ENCODE measurements around the gene RIPK4. TPM values are rescaled to one million over a fixed set of nuclear protein-coding genes. Genes with fewer than 3 reads are reported as not detected.

RIPK4 gene
- total RNA-seq, 1 donor: 0.31 TPM

DNA sequence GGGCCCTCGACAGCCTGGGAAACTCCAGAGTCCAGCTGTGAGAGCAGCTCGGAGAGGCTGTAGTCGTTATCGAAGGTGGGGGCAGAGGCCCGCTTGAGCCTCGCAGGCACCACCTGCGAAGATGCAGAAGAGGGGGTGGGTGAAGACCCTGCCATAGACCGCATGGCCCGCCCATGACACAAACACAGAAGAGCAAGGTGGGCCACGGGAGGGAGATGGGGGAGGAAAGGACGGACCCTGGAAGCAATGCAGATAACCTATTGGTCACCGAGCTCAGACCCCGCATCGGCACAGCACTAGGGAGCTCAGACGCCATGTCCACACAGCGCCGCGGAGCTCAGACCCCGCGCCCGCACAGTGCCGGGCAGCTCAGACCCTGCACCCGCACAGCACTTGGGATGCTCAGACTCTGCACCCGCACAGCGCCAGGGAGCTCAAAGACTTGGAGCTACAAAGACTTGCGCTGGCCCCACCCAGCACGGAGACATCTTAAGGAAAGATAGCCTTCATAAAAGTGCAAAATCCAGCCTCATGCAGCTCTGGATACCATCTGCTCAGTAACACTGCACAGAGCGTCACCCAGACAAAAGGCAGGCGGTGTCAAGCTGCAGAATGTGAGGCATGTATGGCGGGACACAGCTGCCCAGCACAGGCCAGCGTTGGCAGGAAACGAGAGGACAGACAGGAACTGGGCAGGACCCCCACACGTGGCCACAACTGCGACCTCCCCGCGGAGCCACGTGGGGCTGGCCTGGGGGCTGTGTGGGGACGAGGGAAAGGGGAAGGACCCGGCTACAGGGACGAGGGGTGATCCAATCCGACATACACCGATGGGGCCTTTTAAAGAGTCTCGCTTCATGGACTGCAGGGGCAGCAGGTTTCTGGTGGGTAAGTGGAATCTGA, 22.6 kb downstream of the RIPK4 start:
- Histone ChIP-seq H3K4me3 (ENCODE audit: low read length) (no peak overlapping the region), H3K9me3 (ENCODE audit: low read depth, low read length) (no peaks in the 10 kb centered on the region), H3K27me3 (ENCODE audit: insufficient read depth, low read length) (no peaks in the 10 kb centered on the region), H3K4me1 (ENCODE audit: insufficient read depth, low read length) (no peaks in the 10 kb centered on the region)

DNA sequence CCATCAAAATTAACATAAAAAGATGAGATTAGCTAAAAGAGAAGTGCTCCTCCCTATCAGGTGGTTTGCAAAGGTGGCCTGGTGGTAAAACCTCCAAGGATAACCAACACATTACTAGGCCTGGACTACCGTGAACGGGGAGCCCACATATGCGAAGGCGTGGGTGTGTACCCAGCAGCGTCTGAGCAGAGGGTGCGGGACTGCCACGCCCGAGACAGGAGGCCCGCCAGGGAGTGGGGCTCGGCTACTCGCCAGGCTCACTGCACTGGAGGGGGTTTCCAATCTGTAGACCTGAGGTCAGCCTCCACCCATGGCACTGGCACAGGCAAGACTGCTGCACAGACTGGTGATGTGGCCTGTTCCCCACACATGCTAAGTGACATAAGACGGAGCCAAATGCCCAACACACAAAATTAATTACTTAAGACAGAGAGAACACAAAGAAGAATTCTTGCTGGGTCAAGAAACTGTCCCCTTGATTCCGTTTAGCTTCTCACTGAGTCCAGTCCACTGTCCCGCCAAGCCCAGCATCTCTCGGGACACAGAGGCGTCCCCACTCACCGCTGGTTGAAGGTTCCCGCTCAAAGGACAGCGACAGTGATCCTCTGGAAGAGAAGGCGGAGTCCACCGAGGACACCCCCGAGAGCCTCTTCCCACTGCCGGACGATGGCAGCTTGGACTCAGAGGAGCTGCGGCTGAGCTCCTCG, 23.4 kb downstream of the RIPK4 start:
- Histone ChIP-seq H3K4me3 (ENCODE audit: low read length) (no peak overlapping the region), H3K9me3 (ENCODE audit: low read depth, low read length) (no peaks in the 10 kb centered on the region), H3K27me3 (ENCODE audit: insufficient read depth, low read length) (no peaks in the 10 kb centered on the region), H3K4me1 (ENCODE audit: insufficient read depth, low read length) (no peaks in the 10 kb centered on the region)

DNA sequence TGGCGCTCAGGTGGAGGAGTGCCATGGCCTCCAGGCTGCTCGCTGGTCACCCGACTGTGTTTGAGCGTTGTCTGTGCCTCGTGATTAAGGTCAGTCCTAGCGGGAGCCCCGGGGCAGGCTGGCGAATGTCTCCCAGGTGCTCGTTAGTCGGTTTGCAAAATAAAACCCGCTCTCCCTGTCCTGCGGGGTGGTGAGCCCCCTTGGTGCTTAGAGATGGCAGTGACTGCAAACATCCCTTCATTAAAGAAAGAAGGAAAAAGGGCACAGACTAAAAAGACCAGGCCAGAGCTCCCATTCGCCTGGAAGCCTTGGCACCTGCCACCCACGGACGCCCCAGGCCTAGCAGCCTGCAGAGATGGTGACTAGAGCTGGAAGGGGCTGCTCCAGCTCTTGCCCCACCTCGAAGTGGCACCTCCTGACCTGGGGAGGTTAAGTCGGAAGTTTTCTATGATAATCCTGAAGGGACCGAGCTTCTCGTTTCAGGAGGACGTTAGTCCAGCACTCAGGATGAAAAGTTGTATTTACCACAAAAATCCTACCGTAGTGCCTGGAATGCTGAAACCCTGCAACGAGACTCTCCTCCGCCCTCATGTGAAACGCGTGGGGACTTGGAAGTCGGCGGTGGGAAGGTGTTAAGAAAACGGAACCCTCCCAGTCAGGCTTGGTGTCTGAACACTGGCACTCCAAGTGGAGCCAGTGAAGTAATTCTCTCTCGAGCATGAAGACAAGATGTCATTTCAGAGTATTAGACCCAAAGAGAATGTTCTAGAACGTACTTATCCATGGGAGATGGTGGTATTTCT, 24.6 kb downstream of the RIPK4 start:
- H3K4me1 ChIP-seq (ENCODE audit: insufficient read depth, low read length): no peaks in the 10 kb centered on the region
- no peaks in the 10 kb centered on the region for H3K27me3 ChIP-seq (ENCODE audit: insufficient read depth, low read length)
- H3K9me3 ChIP-seq (ENCODE audit: low read depth, low read length): no peaks in the 10 kb centered on the region
- no peak overlapping the region for H3K4me3 ChIP-seq (ENCODE audit: low read length)

DNA sequence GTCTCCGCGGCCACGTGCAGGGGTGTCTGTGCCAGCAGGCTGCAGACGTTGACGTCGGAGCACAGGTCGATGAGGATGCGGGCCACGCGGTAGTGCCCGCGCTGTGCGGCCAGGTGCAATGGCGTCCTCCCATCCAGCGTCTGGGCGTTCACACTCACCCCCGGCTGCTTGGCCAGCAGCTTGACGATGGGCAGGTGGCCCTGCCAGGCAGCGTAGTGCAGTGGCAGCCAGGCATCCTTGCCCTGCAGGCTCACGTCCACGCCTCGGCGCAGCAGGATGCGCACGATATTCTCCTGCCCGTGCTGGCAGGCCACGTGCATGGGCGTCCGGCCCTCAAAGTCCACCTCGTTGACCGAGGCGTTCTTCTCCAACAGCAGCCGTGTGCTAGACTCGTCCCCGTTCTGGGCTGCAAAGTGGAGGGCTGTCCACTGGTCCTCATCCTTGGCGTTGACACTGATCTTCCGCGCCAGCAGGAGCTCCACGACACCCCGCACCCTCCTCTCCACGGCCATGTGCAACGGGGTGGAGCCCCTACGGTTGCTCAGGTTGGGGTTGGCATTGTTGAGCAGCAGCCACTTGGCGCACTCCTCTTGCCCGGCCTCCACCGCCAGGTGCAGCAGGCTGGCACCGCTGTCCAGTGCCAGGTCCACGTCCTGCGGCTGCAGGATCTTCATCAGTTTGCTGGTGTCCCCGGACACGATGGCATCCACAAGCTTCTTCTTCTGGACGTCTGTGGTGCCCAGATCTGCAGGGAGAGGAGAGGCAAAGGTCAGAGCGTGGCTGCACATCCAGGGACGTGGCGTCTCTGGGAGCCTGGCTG, 25.4 kb downstream of the RIPK4 start:
- Histone ChIP-seq H3K9me3 (ENCODE audit: low read depth, low read length) (no peaks in the 10 kb centered on the region), H3K4me3 (ENCODE audit: low read length) (no peak overlapping the region), H3K27me3 (ENCODE audit: insufficient read depth, low read length) (no peaks in the 10 kb centered on the region), H3K4me1 (ENCODE audit: insufficient read depth, low read length) (no peaks in the 10 kb centered on the region)

DNA sequence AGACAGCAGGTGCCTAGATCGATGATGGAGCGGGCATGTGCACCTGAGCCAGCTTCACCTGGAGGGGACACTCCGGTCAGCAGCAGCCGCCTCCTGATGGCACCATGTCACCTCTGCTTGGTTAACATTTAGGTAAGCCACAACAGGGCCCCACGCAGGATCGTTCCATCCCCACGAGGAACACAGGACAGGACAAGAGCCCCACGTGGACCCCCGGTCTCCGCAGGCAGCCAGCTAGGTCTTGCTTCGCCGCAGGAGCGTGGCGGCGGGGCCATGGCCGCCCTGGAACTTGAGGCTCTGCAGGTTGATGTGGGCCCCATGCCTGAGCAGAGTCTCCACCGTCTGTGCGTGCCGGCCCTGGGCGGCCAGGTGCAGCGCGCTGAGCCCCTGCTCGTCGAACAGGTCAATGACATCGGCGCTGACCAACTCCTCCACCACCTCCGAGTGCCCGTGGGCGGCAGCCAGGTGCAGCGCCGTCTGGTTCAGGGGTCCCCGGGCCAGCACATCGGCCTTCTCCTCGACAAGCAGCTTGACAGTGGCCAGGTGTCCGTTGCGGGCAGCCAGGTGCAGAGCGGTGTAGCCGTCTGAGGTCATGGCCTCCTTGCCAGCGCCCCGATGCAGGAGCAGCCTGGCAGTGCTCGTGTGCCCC, 26.1 kb downstream of the RIPK4 start:
- H3K9me3 ChIP-seq (ENCODE audit: low read depth, low read length): no peaks in the 10 kb centered on the region
- H3K4me1 ChIP-seq (ENCODE audit: insufficient read depth, low read length): no peaks in the 10 kb centered on the region
- H3K27me3 ChIP-seq (ENCODE audit: insufficient read depth, low read length): no peaks in the 10 kb centered on the region
- H3K4me3 ChIP-seq (ENCODE audit: low read length): no peak overlapping the region

DNA sequence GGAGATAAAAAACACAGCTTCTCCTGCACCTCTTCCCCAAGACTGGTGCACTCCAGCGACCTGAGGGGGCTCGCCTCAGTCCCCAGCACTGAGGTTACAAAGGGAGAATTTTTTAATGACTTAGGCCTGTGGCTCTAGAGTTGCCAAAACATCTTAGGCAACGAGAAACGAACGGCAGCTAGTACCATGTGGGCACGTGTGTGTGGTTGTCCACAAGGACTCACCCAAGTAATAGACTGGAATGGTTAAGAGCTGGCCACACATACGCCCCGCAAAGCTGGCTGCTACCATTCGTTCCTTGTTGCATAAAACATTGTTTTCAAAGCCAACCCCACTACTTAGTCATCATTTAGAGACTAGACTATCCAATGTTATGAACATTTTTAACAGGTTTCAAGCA, 26.9 kb downstream of the RIPK4 start:
- Histone ChIP-seq H3K4me1 (ENCODE audit: insufficient read depth, low read length) (no peaks in the 10 kb centered on the region), H3K9me3 (ENCODE audit: low read depth, low read length) (no peaks in the 10 kb centered on the region), H3K4me3 (ENCODE audit: low read length) (no peak overlapping the region)

DNA sequence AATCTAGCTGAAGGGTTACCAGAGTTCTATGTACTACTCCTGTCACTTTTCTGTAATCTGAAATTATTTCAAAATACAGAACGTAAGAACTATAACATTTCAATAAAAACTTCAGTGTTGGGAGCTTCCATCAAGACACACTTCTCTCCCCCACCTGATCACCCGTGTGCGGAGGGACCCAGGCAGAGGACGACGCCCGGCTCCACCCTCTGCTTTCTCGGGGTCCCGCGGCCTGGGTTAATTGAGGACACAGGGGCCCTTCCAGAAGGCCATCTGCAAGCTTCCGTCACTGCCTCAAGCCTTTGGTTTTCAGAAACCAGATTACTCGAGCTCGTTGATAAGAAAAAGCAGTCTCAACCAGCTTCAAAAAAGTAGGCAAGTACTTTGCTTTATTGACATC, 27.8 kb downstream of the RIPK4 start:
- H3K9me3 ChIP-seq (ENCODE audit: low read depth, low read length): no peaks in the 10 kb centered on the region
- H3K4me1 ChIP-seq (ENCODE audit: insufficient read depth, low read length): peaks cover 4% of the 10 kb centered on the region
- no peak overlapping the region for H3K4me3 ChIP-seq (ENCODE audit: low read length)
- no peaks in the 10 kb centered on the region for H3K27me3 ChIP-seq (ENCODE audit: insufficient read depth, low read length)

More for the DNA sequence above, 26.9 kb downstream of the RIPK4 start:
- H3K27me3 ChIP-seq (ENCODE audit: insufficient read depth, low read length): no peaks in the 10 kb centered on the region

DNA sequence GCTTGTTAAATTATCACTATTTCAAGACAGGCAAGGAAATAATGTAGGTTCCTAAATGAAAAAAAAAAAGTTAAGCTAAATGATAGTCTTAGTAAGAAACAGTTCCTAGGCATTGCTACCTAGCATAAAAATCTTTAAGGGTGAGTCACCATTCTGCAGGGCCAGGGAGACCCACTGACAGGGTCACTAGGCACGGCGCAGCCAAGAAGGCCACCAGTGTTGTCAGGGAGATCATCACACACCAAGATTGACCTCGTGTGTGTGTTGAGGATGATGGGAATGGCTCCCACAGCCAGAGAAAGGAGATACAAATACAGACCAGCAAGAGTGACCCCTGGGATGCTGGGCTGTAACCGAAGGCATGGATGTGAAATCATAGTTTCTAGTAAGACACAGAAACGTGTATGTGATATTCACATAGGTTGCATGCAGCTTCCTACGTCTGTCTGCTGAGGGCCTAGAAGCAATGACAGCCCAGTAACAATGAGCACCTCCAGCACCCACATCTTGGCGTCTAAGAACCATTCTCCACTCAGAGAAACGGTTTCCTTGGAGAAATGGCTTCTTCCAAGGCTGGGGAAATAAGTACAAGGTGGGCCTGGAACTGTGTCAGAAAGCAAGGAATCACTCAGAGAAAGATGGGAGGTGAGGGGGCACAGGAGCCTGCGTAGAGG, 29.1 kb downstream of the RIPK4 start:
- no peaks in the 10 kb centered on the region for H3K27me3 ChIP-seq (ENCODE audit: insufficient read depth, low read length)
- H3K9me3 ChIP-seq (ENCODE audit: low read depth, low read length): no peaks in the 10 kb centered on the region
- H3K4me3 ChIP-seq (ENCODE audit: low read length): no peak overlapping the region
- H3K4me1 ChIP-seq (ENCODE audit: insufficient read depth, low read length): peaks cover 4% of the 10 kb centered on the region

DNA sequence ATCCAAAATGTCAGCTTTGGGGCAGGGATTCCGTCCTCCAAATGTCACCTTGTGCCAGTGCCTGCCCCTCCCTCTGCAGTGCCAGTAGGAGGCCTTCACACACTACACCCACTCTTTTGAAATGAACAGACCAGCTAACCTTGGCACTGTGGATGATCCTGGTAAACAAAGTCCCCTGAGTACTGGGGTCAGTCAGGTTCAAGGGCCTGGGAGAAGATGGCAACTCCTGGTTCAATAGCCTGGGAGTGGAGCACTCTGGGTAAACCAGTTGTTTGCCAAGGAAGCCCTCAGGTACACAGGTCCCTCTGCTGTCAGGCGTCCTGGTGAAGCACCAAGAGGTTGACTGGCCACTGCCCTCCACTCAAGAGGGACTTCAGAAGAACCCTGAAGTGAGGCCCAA, 30.4 kb downstream of the RIPK4 start:
- no peak overlapping the region for H3K4me3 ChIP-seq (ENCODE audit: low read length)
- H3K27me3 ChIP-seq (ENCODE audit: insufficient read depth, low read length): no peaks in the 10 kb centered on the region
- H3K9me3 ChIP-seq (ENCODE audit: low read depth, low read length): peaks cover 4% of the 10 kb centered on the region

DNA sequence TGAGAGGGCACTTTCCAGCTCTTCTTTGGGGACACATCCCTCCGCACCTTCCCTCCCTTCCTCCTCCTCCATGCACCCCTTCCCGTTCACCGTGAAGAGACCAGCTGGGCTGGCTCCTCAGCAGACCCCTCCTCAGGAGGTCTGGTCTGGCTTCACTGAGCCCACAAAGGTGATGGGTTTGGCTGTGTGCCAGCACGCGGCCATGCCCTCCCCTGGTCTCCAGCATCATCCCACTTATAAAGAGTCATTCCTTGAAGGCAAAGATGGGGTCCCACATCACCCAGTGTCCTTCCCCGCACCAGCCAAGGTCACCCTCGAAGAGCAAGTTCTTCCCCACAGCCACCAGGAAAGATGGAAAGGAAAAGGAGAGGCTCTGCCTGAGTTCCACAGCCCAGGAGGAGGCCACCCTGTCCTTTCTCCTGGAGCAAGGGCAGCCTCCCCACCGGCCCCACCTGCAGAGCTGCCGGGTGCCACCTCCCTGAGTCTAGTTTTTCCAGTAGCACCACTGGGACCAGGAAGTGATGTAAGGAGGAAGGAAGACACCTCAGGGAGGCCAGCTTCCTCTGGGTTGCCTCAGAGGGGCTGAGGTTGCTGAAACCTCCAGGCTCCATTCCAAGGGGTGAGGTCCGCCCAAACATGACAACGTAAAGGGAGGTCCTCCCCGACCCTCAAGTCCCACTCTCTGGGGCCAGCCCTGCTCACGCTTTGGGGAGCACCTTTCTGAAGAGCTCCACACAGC, 32.7 kb downstream of the RIPK4 start:
- Histone ChIP-seq H3K27me3 (ENCODE audit: insufficient read depth, low read length) (no peaks in the 10 kb centered on the region), H3K9me3 (ENCODE audit: low read depth, low read length) (peaks cover 4% of the 10 kb centered on the region)

More for the DNA sequence above, 30.4 kb downstream of the RIPK4 start:
- peaks cover 4% of the 10 kb centered on the region for H3K4me1 ChIP-seq (ENCODE audit: insufficient read depth, low read length)

DNA sequence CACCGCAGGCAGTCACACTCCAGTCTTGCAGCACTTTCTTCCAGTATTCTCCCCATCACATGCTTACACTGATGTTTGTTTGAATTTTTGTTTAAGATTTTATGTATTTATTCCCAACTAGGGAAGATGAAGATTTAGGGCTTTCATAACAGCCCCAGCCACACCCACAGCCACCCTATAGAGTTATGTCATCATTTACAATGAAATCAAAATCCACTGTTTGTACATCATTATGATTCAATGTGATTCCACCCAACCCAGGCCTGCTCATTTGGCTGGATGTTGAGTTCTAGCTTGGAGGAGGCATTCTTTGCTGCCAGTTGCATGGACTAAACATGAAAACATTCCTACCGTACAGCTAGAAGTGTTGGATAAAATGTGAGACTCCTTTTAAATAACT, 35.8 kb downstream of the RIPK4 start:
- Histone ChIP-seq H3K27me3 (ENCODE audit: insufficient read depth, low read length) (peaks cover under 1% of the 10 kb centered on the region), H3K9me3 (ENCODE audit: low read depth, low read length) (peaks cover 4% of the 10 kb centered on the region), H3K4me1 (ENCODE audit: insufficient read depth, low read length) (peaks cover 11% of the 10 kb centered on the region), H3K4me3 (ENCODE audit: low read length) (no peak overlapping the region)

More for the DNA sequence above, 32.7 kb downstream of the RIPK4 start:
- Histone ChIP-seq H3K4me3 (ENCODE audit: low read length) (no peak overlapping the region), H3K4me1 (ENCODE audit: insufficient read depth, low read length) (peaks cover 4% of the 10 kb centered on the region)

DNA sequence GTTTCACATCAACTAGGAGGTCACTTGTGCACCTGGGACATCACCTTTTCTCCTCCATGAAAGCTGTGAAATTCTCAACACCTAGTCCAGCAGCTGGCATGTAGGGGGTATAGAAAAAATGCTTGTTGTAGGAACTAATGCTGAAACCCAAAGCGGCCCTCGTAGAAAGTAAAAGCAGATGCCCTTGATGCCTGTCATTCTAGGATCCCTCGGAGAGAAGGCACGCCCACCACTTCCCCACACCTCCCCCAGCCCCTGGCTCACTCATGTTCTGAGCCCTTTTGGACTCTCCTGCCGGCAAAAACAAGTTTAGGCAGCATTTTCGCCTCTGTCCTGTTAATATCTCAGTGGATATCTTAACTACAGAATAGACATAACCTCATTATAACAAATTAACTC, 36.5 kb downstream of the RIPK4 start:
- Histone ChIP-seq H3K27me3 (ENCODE audit: insufficient read depth, low read length) (peaks cover 7% of the 10 kb centered on the region), H3K9me3 (ENCODE audit: low read depth, low read length) (peaks cover 4% of the 10 kb centered on the region), H3K4me3 (ENCODE audit: low read length) (no peak overlapping the region), H3K4me1 (ENCODE audit: insufficient read depth, low read length) (peaks cover 18% of the 10 kb centered on the region)

All from mononuclear cell (primary cell).